Measurements from ENCODE around the gene FOXK1. TPM values are rescaled to one million over a fixed set of nuclear protein-coding genes. Genes with fewer than 3 reads are reported as not detected.

The FOXK1 gene
- polyA plus RNA-seq, 3 donors, result 0.33 to 16.8 (median 0.76) TPM

- Mint-ChIP-seq H3K27ac (peak overlapping the region in 1 of 7 donors; percentile 36), H3K4me3 (no peak overlapping the region), H3K36me3 (peaks cover 28 to 45% of the 10 kb centered on the region in 2 donors), H3K27me3 (ENCODE audit: low read depth in 3 of 3) (peaks cover 0 to 2% (median 2%) of the 10 kb centered on the region in 3 donors), H3K4me1 (peaks cover 46% of the 10 kb centered on the region), H3K9me3 (peaks cover 0 to 4% (median 0%) of the 10 kb centered on the region in 7 donors)
- DNase-seq, result no peak
- Histone ChIP-seq H3K4me2 (replicated peaks; ENCODE audit: extremely low read depth, low read length, poor library complexity, severe bottlenecking) (no peak overlapping the region), H3K79me2 (ENCODE audit: insufficient read depth, low read length) (peaks cover 91% of the 10 kb centered on the region), H3K4me3 (replicated peaks in 1 of 3; ENCODE audit: low read depth in 2 of 3, low read length in 3 of 3) (no peak overlapping the region), H4K20me1 (ENCODE audit: insufficient read depth, low read length) (peaks cover 95% of the 10 kb centered on the region), H3K9me3 (replicated peaks in 1 of 2; ENCODE audit: control insufficient read depth in 1 of 2, insufficient read depth in 1 of 2, low read length in 2 of 2) (no peaks in the 10 kb centered on the region), H3K4me1 (ENCODE audit: control insufficient read depth in 1 of 2, insufficient read depth in 2 of 2, low read length in 2 of 2) (peaks cover 43 to 51% of the 10 kb centered on the region in 2 donors), H2AFZ (ENCODE audit: insufficient read depth, low read depth, low read length, poor library complexity, severe bottlenecking) (no peak overlapping the region), H3K36me3 (replicated peaks in 1 of 2; ENCODE audit: control insufficient read depth in 1 of 2, insufficient read depth in 2 of 2, low read length in 2 of 2) (peaks cover 13 to 30% of the 10 kb centered on the region in 2 donors), H3K9ac (ENCODE audit: insufficient read depth, low read length, poor library complexity, severe bottlenecking) (no peak overlapping the region), H3K27ac (ENCODE audit: low read depth in 1 of 2, low read length in 2 of 2) (no peak overlapping the region), H3K27me3 (ENCODE audit: control insufficient read depth in 2 of 2, insufficient read depth in 2 of 2, low read length in 2 of 2) (no peaks in the 10 kb centered on the region)
- WGBS (ENCODE audit: insufficient coverage), result 98% methylated on average over 19 of the region's 22 CpGs
- intact Hi-C loops (cut with micrococcal nuclease), result no loop called here
- TF ChIP-seq CTCF (IDR thresholded peaks at IDR 0.05), result no peak
Measured at GRCh38 chr7:4718075-4718474, 36.0 kb downstream of the FOXK1 start.

DNA sequence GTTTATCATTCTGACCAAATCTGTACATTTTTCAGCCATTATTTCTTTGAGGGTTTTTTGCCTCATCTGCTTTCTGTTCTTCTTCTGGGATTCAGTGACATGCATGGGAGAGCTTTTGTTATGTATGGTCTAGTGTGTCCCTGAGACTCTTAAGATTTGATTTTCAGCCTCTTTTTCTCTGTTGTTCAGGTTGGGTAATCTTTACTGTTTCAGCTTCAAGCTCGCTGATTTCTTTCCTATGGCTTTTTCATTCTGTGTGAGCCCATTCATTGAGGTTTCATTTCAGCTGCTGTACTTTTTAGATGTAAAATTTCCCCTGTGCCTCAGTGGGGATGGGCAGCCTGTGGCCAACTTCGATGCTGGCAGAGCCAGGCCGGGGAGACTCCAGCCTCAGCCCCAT is 38.1 kb downstream of the FOXK1 start:
- peaks cover 88% of the 10 kb centered on the region for H4K20me1 ChIP-seq (ENCODE audit: insufficient read depth, low read length)
- intact Hi-C loops (cut with micrococcal nuclease), result no loop called here
- 95% methylated on average over 2 of the region's 3 CpGs for WGBS (ENCODE audit: insufficient coverage)
- no peaks in the 10 kb centered on the region for H3K9me3 ChIP-seq (replicated peaks in 1 of 2; ENCODE audit: control insufficient read depth in 1 of 2, insufficient read depth in 1 of 2, low read length in 2 of 2)
- no peak overlapping the region for H3K4me2 ChIP-seq (replicated peaks; ENCODE audit: extremely low read depth, low read length, poor library complexity, severe bottlenecking)
- no peak overlapping the region for H3K4me3 ChIP-seq (replicated peaks in 1 of 3; ENCODE audit: low read depth in 2 of 3, low read length in 3 of 3)
- no peak for DNase-seq
- peak overlapping the region in 1 of 2 donors; percentile 11 for H3K27ac ChIP-seq (ENCODE audit: low read depth in 1 of 2, low read length in 2 of 2)
- no peak for TF ChIP-seq CTCF (IDR thresholded peaks at IDR 0.05)
- Mint-ChIP-seq H3K27me3 (ENCODE audit: low read depth in 3 of 3) (peaks cover 0 to 2% (median 2%) of the 10 kb centered on the region in 3 donors), H3K9me3 (no peaks in the 10 kb centered on the region), H3K4me3 (no peak overlapping the region), H3K36me3 (peaks cover 33 to 49% of the 10 kb centered on the region in 2 donors), H3K4me1 (peaks cover 44% of the 10 kb centered on the region), H3K27ac (peak overlapping the region in 2 of 7 donors; percentile 35 to 77)
- H2AFZ ChIP-seq (ENCODE audit: insufficient read depth, low read depth, low read length, poor library complexity, severe bottlenecking), result no peak overlapping the region
- peaks cover 14 to 31% of the 10 kb centered on the region in 2 donors for H3K36me3 ChIP-seq (replicated peaks in 1 of 2; ENCODE audit: control insufficient read depth in 1 of 2, insufficient read depth in 2 of 2, low read length in 2 of 2)
- peaks cover 35 to 50% of the 10 kb centered on the region in 2 donors for H3K4me1 ChIP-seq (ENCODE audit: control insufficient read depth in 1 of 2, insufficient read depth in 2 of 2, low read length in 2 of 2)
- H3K79me2 ChIP-seq (ENCODE audit: insufficient read depth, low read length), result peaks cover 93% of the 10 kb centered on the region
- H3K27me3 ChIP-seq (ENCODE audit: control insufficient read depth in 2 of 2, insufficient read depth in 2 of 2, low read length in 2 of 2), result no peaks in the 10 kb centered on the region
- H3K9ac ChIP-seq (ENCODE audit: insufficient read depth, low read length, poor library complexity, severe bottlenecking), result no peak overlapping the region
